HG03025 (cell line): ENCODE results near the gene CLASP1.
"Not testable (repeated sequence)": the region's sequence is repeated elsewhere in the genome, so short reads cannot be mapped to it uniquely, and the experiment has no call there.

Source experiments
- ATAC-seq: cut with Tn5 transposase; IDR thresholded peaks from one replicate; pipeline ENCODE4 v1.9.1; 2021; ENCODE audit warnings: mild to moderate bottlenecking, moderate library complexity; ENCODE audit not compliant: unreplicated experiment, low FRiP score

Gene CLASP1

DNA sequence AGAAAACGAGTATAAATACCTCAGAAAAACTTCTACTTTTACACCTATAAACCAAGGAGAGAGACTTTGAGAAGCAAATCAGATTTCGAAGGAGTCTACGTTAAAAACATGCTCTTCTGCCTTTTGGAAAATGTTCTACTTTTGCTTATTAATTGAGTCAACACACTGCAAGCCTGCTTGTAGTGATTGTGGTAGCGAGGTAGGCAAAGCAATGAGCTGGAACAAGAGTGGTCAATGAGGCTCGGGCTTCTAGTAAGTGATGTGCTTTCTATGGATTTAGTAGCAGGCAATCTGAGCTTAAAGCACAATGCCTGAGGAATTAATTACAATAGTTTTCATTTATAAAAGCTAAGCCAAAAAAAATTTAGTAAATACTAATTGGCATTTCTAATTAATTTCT lies 260.9 kb downstream of the CLASP1 start:
- no peak for ATAC-seq

DNA sequence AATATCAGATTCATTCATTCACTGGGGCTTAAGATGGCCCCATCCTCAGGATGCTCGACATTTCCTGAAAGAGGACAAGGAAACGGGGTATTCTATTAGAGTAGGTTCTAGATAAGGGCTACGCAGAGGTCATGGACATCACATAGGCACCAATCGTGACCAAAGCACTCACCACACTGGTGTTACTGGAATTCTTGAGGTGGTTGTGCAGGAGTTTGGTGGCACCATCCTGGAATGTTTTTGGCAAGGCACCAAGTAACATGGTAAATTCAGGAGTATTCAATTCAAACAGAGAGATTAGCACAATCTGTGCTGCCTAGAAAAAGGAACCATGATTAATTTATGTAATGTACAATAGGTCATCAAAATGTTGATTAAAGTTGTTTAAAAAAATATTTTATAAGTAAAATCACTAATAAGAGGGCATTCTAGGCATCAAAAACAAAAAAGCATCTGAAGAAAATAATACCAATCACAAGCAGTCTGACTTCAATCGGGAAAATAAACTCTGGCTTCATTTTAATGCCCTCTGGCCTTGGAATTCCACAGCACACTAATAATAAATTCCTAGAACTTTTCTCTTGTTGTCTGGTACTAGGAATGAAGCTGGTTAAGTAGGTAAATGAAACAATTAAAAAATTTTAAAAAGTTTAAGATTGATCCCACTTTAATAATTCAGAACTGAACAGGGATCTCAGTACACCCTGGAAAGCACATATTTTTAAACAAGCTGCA lies 261.5 kb downstream of the CLASP1 start:
- ATAC-seq, result no peak

DNA sequence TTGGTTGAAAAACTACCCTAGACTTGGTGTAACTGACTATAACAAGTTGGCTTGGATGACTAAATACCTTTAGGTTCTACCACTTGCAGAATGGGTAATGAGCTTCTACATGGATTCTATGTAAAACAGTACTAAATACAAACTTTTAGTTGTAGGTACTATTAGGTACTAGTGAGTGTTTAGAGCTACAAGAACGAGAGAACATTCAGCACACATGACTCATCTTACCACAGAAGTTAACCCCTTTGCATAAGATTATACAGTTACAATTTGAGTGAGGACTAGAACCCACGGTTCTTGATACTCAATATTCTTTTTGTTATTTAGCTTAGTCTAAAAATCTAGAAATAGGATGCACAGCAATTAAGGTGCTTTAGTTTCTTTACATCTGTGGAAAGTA lies 262.6 kb downstream of the CLASP1 start:
- ATAC-seq, result no peak

GRCh38 chr2:121386102-121386501 lies 263.2 kb downstream of the CLASP1 start:
- no peak for ATAC-seq

DNA sequence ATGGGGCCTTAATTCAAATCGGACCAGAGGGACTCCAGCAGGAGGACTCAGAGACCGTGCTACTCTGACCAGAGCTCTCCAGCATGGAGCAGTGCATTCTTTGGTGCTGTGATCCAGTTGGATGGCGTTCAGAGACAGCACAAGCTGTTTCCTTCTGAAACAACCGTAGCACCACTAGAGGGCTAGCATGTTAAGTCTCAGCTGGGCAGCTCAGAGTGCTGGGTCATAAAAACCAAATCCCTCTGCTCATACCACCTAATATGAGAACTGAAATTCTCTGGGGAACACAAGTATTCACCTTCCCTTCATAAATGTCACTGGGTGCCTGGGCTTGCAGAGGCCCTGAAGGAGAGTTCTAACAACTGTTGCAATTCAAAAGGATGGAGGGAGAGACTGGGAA lies 266.5 kb downstream of the CLASP1 start:
- no peak for ATAC-seq

DNA sequence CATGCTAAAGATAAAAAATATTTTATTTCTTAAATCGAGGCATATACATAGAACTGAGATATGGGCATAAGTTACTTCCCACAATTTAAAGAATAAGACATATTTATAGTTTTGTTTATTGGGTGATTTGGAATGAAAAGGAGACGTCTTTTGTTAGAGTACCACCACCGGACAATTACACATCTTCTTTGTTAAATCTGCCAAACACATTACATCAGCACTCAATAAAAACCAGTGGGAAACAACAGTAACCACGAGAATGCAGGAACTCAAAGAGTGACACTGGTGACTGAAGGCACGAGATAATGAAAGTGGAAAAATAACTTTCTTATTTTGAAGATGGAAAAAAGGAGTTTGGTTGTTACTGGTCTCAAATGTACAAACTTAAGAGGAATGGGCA lies 271.6 kb downstream of the CLASP1 start:
- ATAC-seq, result no peak

GRCh38 chr2:121376535-121377250 lies 272.6 kb downstream of the CLASP1 start:
- no peak for ATAC-seq

- no peak for ATAC-seq
Measured at GRCh38 chr2:121375621-121376159, 273.6 kb downstream of the CLASP1 start.

DNA sequence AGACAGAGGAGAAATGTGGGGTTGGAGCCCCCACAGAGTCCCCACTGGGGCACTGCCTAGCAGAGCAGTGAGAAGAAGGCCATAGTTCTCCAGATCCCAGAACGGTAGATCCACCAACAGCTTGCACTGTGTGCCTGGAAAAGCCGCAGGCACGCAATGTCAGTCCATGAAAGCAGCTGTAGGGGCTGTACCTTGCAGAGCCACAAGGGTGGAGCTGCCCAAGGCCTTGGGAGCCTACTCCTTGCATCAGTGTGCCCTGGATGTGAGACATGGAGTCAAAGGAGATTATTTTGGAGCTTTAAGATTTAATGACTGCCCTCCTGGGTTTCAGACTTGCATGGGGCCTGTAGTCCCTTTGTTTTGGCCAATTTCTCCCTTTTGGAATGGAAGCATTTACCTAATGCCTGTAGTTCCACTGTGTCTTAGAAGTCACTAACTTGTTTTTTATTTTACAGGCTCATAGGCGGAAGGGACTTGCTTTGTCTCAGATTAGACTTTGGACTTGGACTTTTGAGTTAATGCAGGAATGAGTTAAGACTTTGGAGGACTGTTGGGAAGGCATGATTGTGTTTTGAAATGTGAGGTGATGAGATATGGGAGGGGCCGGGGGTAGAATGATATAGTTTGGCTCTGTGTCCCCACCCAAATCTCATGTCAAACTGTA lies 274.7 kb downstream of the CLASP1 start:
- ATAC-seq, result not testable (repeated sequence)

- no peak for ATAC-seq
Measured at GRCh38 chr2:121372721-121373353, 276.4 kb downstream of the CLASP1 start.

- no peak for ATAC-seq
Measured at GRCh38 chr2:121372082-121372481, 277.2 kb downstream of the CLASP1 start.

DNA sequence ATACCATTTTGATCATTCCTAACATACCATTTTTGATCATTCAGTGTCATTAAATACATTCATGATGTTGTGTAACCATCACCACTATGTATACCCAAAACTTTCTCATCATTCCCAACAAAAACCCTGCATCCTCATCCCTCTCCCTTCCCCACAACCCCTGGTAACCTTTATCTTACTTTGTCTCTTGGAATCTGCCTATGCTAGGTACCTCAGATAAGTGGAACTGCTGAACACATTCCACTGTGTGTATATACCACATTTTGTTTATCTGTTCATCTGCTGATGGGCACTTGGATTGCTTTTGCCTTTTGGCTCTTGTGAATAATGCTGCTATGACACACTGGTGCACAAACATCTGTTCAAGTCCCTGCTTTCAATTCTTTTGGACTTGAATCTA lies 280.4 kb downstream of the CLASP1 start:
- no peak for ATAC-seq

GRCh38 chr2:121368155-121368554 lies 281.1 kb downstream of the CLASP1 start:
- no peak for ATAC-seq

DNA sequence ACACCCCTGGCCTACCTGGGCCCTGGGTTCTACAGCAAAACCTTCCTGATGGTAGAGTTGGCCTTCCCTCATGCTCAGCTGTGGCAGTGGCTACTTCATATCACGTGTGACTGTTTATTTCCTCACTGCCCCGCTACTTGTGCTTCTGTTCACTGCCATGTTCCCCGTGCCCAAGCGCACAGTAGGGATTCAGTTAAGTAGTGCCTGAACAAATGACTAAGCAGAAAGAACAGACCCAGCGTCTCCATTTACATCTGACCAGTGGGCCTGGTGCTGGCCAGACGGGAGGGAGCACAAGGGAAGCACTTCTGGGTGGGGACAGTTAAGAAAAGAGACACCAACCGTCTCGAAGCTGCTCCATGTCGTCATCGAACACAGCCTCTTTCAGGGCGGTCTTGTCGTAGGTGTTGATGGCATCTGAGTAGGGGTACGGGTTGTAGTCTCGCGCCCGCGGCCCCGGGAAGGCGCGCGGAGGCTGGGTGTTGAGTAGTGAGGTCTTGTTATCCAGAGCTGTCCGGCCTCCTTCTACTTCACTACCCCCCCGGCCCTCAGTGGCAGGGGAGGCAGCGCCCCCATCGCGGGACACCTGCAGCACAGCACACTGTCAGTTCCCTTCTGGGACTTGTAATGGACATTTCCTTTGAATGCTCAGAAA lies 281.9 kb downstream of the CLASP1 start:
- ATAC-seq, result no peak

DNA sequence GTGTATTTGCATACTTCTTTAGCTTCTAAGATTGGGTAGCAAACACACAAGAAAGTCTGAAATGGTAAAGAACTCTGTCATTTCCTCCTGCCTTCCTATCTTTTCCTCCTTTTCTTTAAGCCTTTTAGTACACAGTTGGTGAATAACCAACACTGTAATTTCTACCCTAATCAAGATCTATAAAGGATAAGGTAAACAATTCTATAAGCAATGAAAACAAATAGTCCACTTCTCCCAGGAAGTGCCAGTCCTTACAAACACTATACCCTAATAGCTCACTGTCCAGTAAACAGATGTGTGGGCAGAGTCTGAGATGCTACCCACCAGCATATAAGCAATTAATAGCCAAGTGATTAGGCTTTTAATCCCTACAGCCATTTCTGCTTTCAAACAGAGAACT lies 283.2 kb downstream of the CLASP1 start:
- no peak for ATAC-seq

DNA sequence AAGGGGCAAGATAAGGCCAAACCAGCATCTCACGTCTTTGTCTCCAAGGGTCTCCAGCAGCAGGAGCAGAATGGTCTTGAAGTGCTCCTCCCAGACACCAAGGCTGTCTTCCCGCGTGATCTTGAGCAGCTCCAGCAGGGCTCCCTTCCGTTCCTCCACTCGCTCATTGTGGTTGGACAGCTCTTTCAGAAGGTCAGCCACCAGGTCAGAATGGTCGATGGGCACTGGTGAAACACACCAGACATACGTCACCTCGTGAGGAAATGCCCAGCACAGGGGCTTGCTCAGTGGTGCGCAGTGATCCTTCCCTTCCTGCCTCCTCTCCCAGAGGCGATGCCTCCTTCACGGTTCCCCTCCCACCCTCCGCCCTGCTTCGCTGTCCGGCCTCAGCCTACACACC lies 284.2 kb downstream of the CLASP1 start:
- no peak for ATAC-seq

DNA sequence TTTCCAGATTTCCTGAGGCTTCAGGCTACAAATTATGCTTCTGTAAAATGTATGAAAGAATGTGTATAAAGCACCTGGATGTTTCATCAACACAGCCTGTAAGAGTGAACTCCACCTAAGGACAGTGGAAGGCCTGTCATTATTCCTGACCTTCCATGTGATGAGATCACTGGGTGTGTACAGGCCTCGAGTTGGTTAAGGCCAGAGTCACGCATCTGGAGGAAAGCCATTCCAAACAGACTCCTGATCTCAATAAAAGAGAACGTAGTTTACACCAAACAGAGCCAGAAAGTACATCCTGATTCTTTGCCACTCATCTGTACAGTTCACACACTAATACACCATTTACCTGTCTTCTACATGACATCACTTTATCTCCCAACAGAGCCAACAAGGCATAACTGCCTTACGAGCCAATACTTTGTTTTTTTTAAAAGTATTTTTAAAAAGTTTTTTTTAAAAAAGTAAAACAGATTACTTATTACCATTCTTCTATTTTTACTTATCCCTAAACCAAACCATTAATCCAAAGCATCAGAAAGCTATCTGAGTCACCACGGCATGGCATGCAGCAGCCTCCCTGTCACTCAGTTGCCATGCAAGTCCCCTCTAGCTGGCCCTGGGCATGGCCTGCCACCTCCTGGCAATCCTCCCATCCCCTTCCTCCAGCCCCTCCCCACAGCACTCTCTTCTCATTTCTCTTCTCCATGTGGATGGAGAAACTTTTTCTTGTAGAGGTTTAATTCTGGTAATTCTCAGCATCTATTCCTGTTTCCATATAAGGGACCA lies 285.4 kb downstream of the CLASP1 start:
- no peak for ATAC-seq

- no peak for ATAC-seq
Measured at GRCh38 chr2:121362774-121363173, 286.5 kb downstream of the CLASP1 start.

GRCh38 chr2:121362226-121362625 lies 287.0 kb downstream of the CLASP1 start:
- ATAC-seq, result no peak
